ES-I3 (cell line): ENCODE data around the gene APC.
"Not testable (repeated sequence)": the region's sequence is repeated elsewhere in the genome, so short reads cannot be mapped to it uniquely, and the experiment has no call there.

Source experiments
- H3K36me3 ChIP-seq: 2 replicates; pipeline ENCODE4 v1.6.1; 2013; ENCODE audit warnings: mild to moderate bottlenecking, low read length, control low read depth, moderate library complexity; ENCODE audit not compliant: insufficient read depth
- H3K4me1 ChIP-seq: 2 replicates; pipeline ENCODE4 v1.6.1; 2013; ENCODE audit warnings: mild to moderate bottlenecking, control low read depth, low read length; ENCODE audit not compliant: insufficient read depth
- H3K9ac ChIP-seq: 2 replicates; pipeline ENCODE4 v1.6.1; 2013; ENCODE audit warnings: low read depth, mild to moderate bottlenecking, low read length, moderate library complexity
- H3K9me3 ChIP-seq: 2 replicates; pipeline ENCODE4 v1.6.1; 2013; ENCODE audit warnings: mild to moderate bottlenecking, low read length, moderate library complexity; ENCODE audit not compliant: control insufficient read depth, insufficient read depth

The APC gene

GRCh38 chr5:112865128-112865527 lies 127.4 kb downstream of the APC start:
- Histone ChIP-seq H3K36me3 (peaks cover 38% of the 10 kb centered on the region), H3K9me3 (no peaks in the 10 kb centered on the region), H3K4me1 (peaks cover 10% of the 10 kb centered on the region; the same call in 1 of the 2 replicates), H3K9ac (no peak overlapping the region)

DNA sequence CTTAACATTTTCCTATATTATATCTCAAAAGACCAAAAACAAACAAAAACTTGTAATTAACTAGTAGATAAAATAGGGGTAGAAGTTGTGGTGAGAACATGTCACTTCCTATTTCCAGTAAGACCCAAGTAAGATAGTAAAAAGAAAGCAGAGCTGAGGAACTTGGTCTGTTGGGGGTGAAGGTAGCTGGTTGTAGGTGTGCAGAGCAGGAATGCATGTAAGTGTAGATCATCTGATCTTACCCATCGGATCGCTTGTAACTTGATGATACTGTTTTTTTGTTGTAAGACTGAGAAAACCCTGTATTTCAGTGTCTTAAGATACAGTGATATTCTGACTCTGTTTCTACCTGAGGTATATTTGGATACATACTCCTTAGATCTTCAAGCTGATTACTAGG lies 129.1 kb downstream of the APC start:
- Histone ChIP-seq H3K36me3 (peaks cover 45% of the 10 kb centered on the region), H3K9me3 (no peaks in the 10 kb centered on the region), H3K9ac (no peak overlapping the region), H3K4me1 (peaks cover 10% of the 10 kb centered on the region; the same call in 1 of the 2 replicates)

GRCh38 chr5:112867411-112867810 lies 129.7 kb downstream of the APC start:
- H3K36me3 ChIP-seq, result peaks cover 44% of the 10 kb centered on the region
- peaks cover 7% of the 10 kb centered on the region; the same call in 1 of the 2 replicates for H3K4me1 ChIP-seq
- no peak overlapping the region for H3K9ac ChIP-seq
- H3K9me3 ChIP-seq, result no peaks in the 10 kb centered on the region

DNA sequence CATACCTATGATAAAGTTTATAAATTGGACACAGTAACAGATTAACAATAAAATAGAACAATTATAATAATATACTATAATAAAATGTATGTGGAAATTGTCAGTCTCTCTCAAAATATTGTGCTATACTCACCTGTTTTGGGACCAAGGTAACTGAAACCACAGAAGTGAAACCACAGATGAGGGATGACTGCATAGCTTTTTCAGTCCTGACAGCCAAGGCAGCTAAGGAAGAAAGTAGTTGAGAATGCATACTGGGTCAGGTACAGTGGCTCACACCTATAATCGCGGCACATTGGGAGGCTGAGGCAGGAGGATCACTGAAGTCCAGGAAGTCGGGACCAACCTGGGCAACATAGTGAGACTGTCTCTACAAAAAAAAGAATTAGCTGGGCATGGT lies 132.3 kb downstream of the APC start:
- H3K4me1 ChIP-seq, result no peaks in the 10 kb centered on the region
- no peak overlapping the region for H3K9ac ChIP-seq
- H3K36me3 ChIP-seq, result peaks cover 27% of the 10 kb centered on the region
- H3K9me3 ChIP-seq, result no peaks in the 10 kb centered on the region

- Histone ChIP-seq H3K9me3 (no peaks in the 10 kb centered on the region), H3K4me1 (peaks cover 5% of the 10 kb centered on the region), H3K9ac (no peak overlapping the region), H3K36me3 (peaks cover 27% of the 10 kb centered on the region)
These were observed 133.3 kb downstream of the APC start for GRCh38 chr5:112870966-112871365.

GRCh38 chr5:112876362-112876761 lies 138.7 kb downstream of the APC start:
- no peaks in the 10 kb centered on the region; the same call in none of the 2 replicates for H3K36me3 ChIP-seq
- H3K9ac ChIP-seq, result no peak overlapping the region
- peaks cover 33% of the 10 kb centered on the region for H3K4me1 ChIP-seq
- H3K9me3 ChIP-seq, result no peaks in the 10 kb centered on the region

GRCh38 chr5:112878101-112878500 lies 140.4 kb downstream of the APC start:
- H3K4me1 ChIP-seq, result peaks cover 33% of the 10 kb centered on the region
- H3K36me3 ChIP-seq, result peaks cover 9% of the 10 kb centered on the region
- H3K9ac ChIP-seq, result no peak overlapping the region
- H3K9me3 ChIP-seq, result no peaks in the 10 kb centered on the region

DNA sequence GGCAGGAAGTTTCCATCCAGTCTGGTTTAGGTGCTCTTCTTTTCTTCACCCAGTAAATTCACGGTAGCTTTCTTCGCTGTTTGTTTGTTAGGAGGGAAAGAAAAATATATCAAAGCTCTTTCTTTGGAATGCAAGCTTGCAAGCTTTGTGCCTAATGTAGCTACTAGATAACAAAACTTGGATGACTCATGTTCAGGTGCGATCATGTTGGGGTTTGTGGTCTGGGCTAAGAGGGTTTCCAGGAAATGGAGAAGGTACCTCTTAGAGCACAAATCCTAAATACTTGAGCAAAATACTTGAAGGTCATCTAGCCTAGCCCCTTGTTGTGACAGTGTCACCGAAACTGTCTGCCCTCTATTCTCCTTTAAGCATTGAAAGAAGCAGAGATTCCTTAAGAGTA lies 141.1 kb downstream of the APC start:
- H3K9ac ChIP-seq, result no peak overlapping the region
- peaks cover 9% of the 10 kb centered on the region for H3K36me3 ChIP-seq

GRCh38 chr5:112880219-112880964 lies 142.7 kb downstream of the APC start:
- H3K4me1 ChIP-seq, result peaks cover 29% of the 10 kb centered on the region
- peaks cover 12% of the 10 kb centered on the region for H3K36me3 ChIP-seq
- no peak overlapping the region for H3K9ac ChIP-seq

More for the DNA sequence above, 141.1 kb downstream of the APC start:
- Histone ChIP-seq H3K4me1 (peaks cover 33% of the 10 kb centered on the region), H3K9me3 (no peaks in the 10 kb centered on the region)

DNA sequence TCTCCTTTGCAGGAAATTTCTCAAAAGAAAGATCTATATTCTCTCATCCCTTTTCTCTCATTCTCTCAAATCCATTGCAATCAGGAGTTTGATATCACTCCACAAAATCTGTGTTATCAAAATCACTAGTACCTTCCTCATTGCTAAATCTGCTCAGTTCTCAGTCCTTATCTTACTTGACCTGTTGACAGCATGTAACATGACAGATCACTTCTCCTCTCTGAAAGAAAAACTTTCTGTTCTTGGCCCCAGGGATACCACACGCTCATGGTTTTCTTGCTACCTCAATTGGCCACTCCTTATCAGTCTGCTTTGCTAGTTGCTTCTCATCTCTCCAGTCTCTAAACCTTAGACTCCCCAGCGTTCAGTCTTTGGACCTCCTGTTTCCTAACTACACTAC lies 145.5 kb downstream of the APC start:
- Histone ChIP-seq H3K36me3 (peaks cover 20% of the 10 kb centered on the region), H3K9ac (no peak overlapping the region), H3K4me1 (peaks cover 7% of the 10 kb centered on the region), H3K9me3 (no peaks in the 10 kb centered on the region)

More at GRCh38 chr5:112880219-112880964, 142.7 kb downstream of the APC start:
- no peaks in the 10 kb centered on the region for H3K9me3 ChIP-seq

DNA sequence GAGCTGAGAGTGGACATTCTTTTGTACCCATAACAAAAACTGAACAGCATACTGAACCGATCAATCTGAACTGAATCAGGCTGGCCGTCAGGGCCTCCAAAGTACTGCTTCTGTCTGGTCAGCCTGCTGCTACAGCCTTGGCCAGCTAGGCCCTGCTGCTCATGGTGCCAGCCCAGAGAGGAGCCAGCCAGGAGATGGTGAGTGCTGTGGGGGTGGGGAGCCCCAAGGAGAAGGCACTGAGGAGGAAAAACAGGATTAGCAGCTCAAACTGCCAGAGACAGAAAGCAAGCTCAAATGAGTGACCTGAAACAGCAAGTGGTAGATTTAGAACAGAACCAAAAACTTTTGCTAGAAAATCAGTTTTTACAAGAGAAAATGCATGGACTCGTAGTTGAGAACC lies 147.3 kb downstream of the APC start:
- Histone ChIP-seq H3K9me3 (no peaks in the 10 kb centered on the region), H3K4me1 (no peaks in the 10 kb centered on the region), H3K36me3 (peaks cover 20% of the 10 kb centered on the region), H3K9ac (no peak overlapping the region)

DNA sequence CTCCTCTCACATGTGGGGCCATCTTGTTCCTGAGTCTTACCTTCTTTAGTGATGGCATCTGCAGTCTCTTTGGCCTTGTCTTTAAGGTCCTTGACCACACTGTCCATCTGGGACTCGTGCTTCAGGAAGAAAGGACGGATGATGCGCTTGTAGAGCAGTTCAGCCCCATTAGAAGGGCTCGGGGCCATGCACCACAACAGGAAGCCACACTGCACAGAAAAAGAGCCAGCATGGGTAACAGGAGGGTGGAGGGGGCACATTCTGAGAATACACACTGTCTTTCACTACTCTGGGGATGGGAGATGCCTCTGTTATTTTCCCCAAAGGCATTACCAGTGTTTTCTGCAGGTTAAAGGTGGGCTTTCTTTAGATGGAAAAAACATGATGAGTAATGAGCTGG lies 149.3 kb downstream of the APC start:
- Histone ChIP-seq H3K36me3 (peaks cover 19% of the 10 kb centered on the region), H3K9me3 (no peaks in the 10 kb centered on the region), H3K9ac (no peak overlapping the region), H3K4me1 (no peaks in the 10 kb centered on the region)

DNA sequence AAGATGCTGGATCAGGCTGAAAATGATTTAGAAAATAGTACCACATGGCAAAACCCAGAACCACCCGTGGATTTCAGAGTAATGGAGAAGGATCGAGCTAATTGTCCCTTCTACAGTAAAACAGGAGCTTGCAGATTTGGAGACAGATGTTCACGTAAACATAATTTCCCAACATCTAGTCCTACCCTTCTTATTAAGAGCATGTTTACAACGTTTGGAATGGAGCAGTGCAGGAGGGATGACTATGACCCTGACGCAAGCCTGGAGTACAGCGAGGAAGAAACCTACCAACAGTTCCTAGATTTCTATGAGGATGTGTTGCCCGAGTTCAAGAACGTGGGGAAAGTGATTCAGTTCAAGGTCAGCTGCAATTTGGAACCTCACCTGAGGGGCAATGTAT lies 154.4 kb downstream of the APC start:
- H3K9me3 ChIP-seq, H3K4me1 ChIP-seq, H3K36me3 ChIP-seq, H3K9ac ChIP-seq: not testable (repeated sequence)

- Histone ChIP-seq H3K36me3 (peaks cover 3% of the 10 kb centered on the region; the same call in 1 of the 2 replicates), H3K9ac (no peak overlapping the region), H3K4me1 (no peaks in the 10 kb centered on the region), H3K9me3 (no peaks in the 10 kb centered on the region)
These were observed 155.1 kb downstream of the APC start for GRCh38 chr5:112892776-112893175.

DNA sequence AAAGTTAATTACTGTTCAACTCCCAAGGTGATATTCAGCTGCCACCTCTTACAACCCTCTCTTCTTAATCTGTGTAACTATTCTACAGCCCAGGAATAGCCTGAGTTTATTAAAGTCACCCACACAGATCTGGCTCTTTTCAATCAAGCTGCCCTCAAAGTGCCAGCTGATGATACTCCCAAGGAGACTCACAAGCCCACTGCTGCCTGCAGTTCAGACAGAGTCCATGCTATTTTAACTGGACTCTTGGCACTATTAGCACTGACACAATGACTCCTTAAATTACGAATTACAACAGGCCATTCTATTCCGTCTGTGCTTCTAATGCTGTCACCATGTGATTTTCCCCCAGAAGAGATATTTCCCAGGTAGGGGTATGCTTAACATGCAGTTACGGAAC lies 158.0 kb downstream of the APC start:
- Histone ChIP-seq H3K9me3 (no peaks in the 10 kb centered on the region), H3K4me1 (no peaks in the 10 kb centered on the region), H3K9ac (no peak overlapping the region), H3K36me3 (peaks cover 3% of the 10 kb centered on the region; the same call in 1 of the 2 replicates)
